K562 (cell line): ENCODE measurements around the gene AQP2. TPM values are rescaled to one million over a fixed set of nuclear protein-coding genes. Genes with fewer than 3 reads are reported as not detected.

Experiments
- ATAC-seq: fragments of 200-7000 bp; cut with Tn5 transposase; 3 replicates; pipeline ENCODE4 v1.9.1; 2020; ENCODE audit warnings: moderate library complexity
- BruUV-seq: library from RNA; stranded (reverse); fragments of 400-500 nt; replicated peaks from 2 replicates; lab custom pipeline; 2021; lab: Mats Ljungman, UMichigan
- CTCF ChIA-PET: fragments of 300-600 bp; formaldehyde crosslinking; extraction: SDS; loops from one replicate; lab custom pipeline; 2021; ENCODE audit warnings: low intra/inter-chr PET ratio; lab: Yijun Ruan, JAX
- POLR2A ChIA-PET: fragments of 300-600, 350-650 bp; sonication (Branson Sonifier 250); formaldehyde crosslinking; extraction: SDS; loops from one replicate; lab custom pipeline; 2021; ENCODE audit warnings: antibody characterized with exemption, inconsistent platforms; lab: Yijun Ruan, JAX
- DNase-seq, 4 experiments: peaks; one replicate each; pipeline versions ENCODE4 v3.0.0 to v3.0.0-alpha.2; 2011 to 2018; ENCODE audit warnings: low spot score in 3 of 4, mixed read lengths in 3 of 4; ENCODE audit errors: extremely low read depth in 1 of 4
- FAIRE-seq: peaks from 2 replicates; lab custom pipeline; 2011; peaks lifted over from hg19 to GRCh38; lab: Jason Lieb, UNC
- H2AFZ ChIP-seq: 2 replicates; pipeline ENCODE4 v1.6.0; 2011; ENCODE audit warnings: low read depth, low read length, control low read depth, inconsistent platforms
- H3K27ac ChIP-seq: fragments of 200-600 bp; 3 replicates; pipeline ENCODE4 v1.8.0; 2011; ENCODE audit warnings: low read depth, mild to moderate bottlenecking, control low read depth, inconsistent platforms, low read length, moderate library complexity, mixed read lengths; ENCODE audit errors: extremely low read depth
- H3K27me3 ChIP-seq, 2 experiments: fragments of 300-600 bp in 1 of 2; 2 replicates in 1 of 2; 3 replicates in 1 of 2; pipeline versions ENCODE4 v1.6.0 to v1.8.0; 2011; ENCODE audit warnings: inconsistent platforms in 2 of 2, low read length in 2 of 2, mild to moderate bottlenecking in 1 of 2, mixed read lengths in 1 of 2, moderate library complexity in 1 of 2; ENCODE audit not compliant: control insufficient read depth in 2 of 2, insufficient read depth in 2 of 2
- H3K36me3 ChIP-seq: fragments of 300-600 bp; 3 replicates; pipeline ENCODE4 v1.8.0; 2011; ENCODE audit warnings: mild to moderate bottlenecking, low read length, inconsistent platforms; ENCODE audit not compliant: control insufficient read depth, insufficient read depth
- H3K4me1 ChIP-seq, 2 experiments: fragments of 200-600 bp in 1 of 2; replicated peaks in 1 of 2; 2 replicates in 1 of 2; 3 replicates in 1 of 2; pipeline versions ENCODE4 v1.5.1 to v1.8.0; 2011; ENCODE audit warnings: inconsistent platforms in 2 of 2, low read length in 2 of 2, mild to moderate bottlenecking in 1 of 2, mixed read lengths in 1 of 2, moderate library complexity in 1 of 2; ENCODE audit not compliant: control insufficient read depth in 2 of 2, insufficient read depth in 2 of 2
- H3K4me2 ChIP-seq: 2 replicates; pipeline ENCODE4 v1.6.1; 2011; ENCODE audit warnings: low read length, control low read depth, inconsistent platforms, mixed read lengths; ENCODE audit not compliant: insufficient read depth
- H3K4me3 ChIP-seq: fragments of 200-600 bp; sonication (generic), shearing (Covaris generic); 2 replicates; pipeline ENCODE4 v1.5.1; 2016; ENCODE audit warnings: control low read depth, inconsistent platforms
- H3K79me2 ChIP-seq: fragments of 200-600 bp; 3 replicates; pipeline ENCODE4 v1.8.0; 2011; ENCODE audit warnings: low read length, inconsistent platforms; ENCODE audit not compliant: control insufficient read depth, insufficient read depth
- H3K9ac ChIP-seq, 2 experiments: 2 replicates each; pipeline versions ENCODE4 v1.6.0 to v1.6.1; 2011; ENCODE audit warnings: low read depth in 2 of 2, low read length in 2 of 2, control low read depth in 1 of 2, inconsistent platforms in 1 of 2, mild to moderate bottlenecking in 1 of 2, mixed read lengths in 1 of 2; ENCODE audit not compliant: insufficient read depth in 1 of 2
- H3K9me1 ChIP-seq: one replicate; pipeline ENCODE4 v1.6.0; 2011; ENCODE audit warnings: inconsistent platforms, mild to moderate bottlenecking, low read length, moderate library complexity; ENCODE audit not compliant: control insufficient read depth, insufficient read depth
- H3K9me3 ChIP-seq: replicated peaks from 2 replicates; pipeline ENCODE4 v1.5.1; 2011; ENCODE audit warnings: low read depth, low read length, inconsistent platforms; ENCODE audit not compliant: control insufficient read depth, insufficient read depth
- H4K20me1 ChIP-seq: replicated peaks from 2 replicates; pipeline ENCODE4 v1.6.1; 2011; ENCODE audit warnings: low read length, inconsistent platforms, mixed read lengths; ENCODE audit not compliant: control insufficient read depth, insufficient read depth
- ATF1 ChIP-seq, 2 experiments: fragments of 450-650 bp in 1 of 2; IDR thresholded peaks; 2 replicates each; pipeline ENCODE4 v1.6.1; 2016; ENCODE audit warnings: missing compliant biosample characterization in 1 of 2, missing genetic modification characterization in 1 of 2
- MBD1 ChIP-seq: fragments of 250-450 bp; sonication (Bioruptor Pico); IDR thresholded peaks from 2 replicates; pipeline ENCODE4 v1.8.0; 2022; ENCODE audit warnings: inconsistent platforms
- MLLT1 ChIP-seq, 2 experiments: fragments of 450-650 bp; IDR thresholded peaks; 2 replicates each; pipeline ENCODE4 v1.6.1; 2016
- RBM17 ChIP-seq: fragments of 200-400 bp; formaldehyde crosslinking; IDR thresholded peaks from 2 replicates; pipeline ENCODE4 v1.6.1; 2017; ENCODE audit warnings: low read depth, mild to moderate bottlenecking, low read length, borderline replicate concordance
- ZBTB2 ChIP-seq: fragments of 450-650 bp; IDR thresholded peaks from 2 replicates; pipeline ENCODE4 v1.6.1; 2016; ENCODE audit warnings: antibody characterized with exemption
- ZNF41 ChIP-seq: fragments of 250-450 bp; sonication (Bioruptor Pico); conservative IDR thresholded peaks from 2 replicates; pipeline ENCODE4 v1.4.0; 2020; ENCODE audit warnings: mild to moderate bottlenecking
- ZNF766 ChIP-seq: fragments of 200-800 bp; sonication (Bioruptor generic); conservative IDR thresholded peaks from 2 replicates; pipeline ENCODE4 v1.6.1; 2016; ENCODE audit warnings: missing genetic modification characterization, missing compliant biosample characterization
- WGBS: fragments of 100-300 bp; shearing (Covaris generic); methylation state at CpG from one replicate; pipeline ENCODE4 v1.1.6; 2016; ENCODE audit warnings: low coverage, mixed read lengths; ENCODE audit not compliant: insufficient coverage; ENCODE audit errors: missing lambda C conversion rate; 5-methylcytosine and 5-hydroxymethylcytosine counted together
- in situ Hi-C: fragments of 300-500 bp; cut with MboI; formaldehyde crosslinking; loops from 4 replicates; pipeline ENCODE4 v1.15.0; 2018; ENCODE audit warnings: inconsistent platforms, mixed read lengths
- intact Hi-C: fragments of 100-400 bp; cut with micrococcal nuclease; formaldehyde crosslinking; loops from 2 replicates; pipeline ENCODE4 v1.14.2; 2022
- polyA plus RNA-seq, 8 experiments: library from polyadenylated mRNA; depleted of rRNA in 4 of 8; stranded (reverse) in 5 of 8; unstranded in 3 of 8; fragments of >200 nt; fragmentation: Nextera tagmentation in 2 of 8; fragmentation: Illumina TruSeq in 1 of 8; extraction: Ambion mirVana in 2 of 8; extraction: Trizol in 1 of 8; gene quantifications; 2 replicates each; pipeline versions ENCODE4 v1.2.1 to v1.2.3, GENCODE V29; 2011 to 2014; ENCODE audit warnings: inconsistent platforms in 1 of 8, missing spikeins in 1 of 8
- total RNA-seq, 7 experiments: library from RNA; depleted of rRNA in 6 of 7; stranded (reverse); fragments of >200 nt in 6 of 7; fragmentation: Illumina TruSeq in 2 of 7; extraction: Trizol in 2 of 7; gene quantifications; 2 replicates each; pipeline versions ENCODE4 v1.2.1 to v1.2.3, GENCODE V29; 2011 to 2021; ENCODE audit warnings: low replicate concordance in 1 of 7
- TF ChIP-seq, protein P1 (sequence below): fragments of 200-800 bp; sonication (Bioruptor generic); IDR thresholded peaks from 2 replicates; pipeline ENCODE4 v1.6.1; 2016; ENCODE audit warnings: missing genetic modification characterization, missing compliant biosample characterization

Gene AQP2
- total and polyA plus RNA-seq, 9 of the 15 experiments (the other 6 are each of a cell fraction or from before 2014, with no cell fraction given): not detected

DNA sequence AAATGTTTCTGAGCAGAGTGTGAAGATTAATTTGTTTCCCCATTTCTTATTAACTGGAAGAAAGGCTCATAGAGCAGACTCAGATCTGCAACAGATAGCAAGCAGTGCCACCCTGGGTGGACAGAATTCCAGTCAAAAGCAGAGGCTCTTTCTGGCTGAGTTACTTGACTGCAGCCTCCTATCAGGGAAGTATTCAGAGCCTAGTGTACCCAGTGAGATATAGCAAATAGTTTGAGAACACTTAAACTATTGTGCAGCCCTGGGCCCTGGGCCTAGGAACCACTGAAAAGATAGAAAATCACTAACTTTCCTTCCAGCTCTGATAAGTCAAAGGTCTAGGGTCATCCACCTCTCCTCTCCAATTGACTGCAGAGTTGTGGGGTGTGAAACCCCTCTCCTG, 11.2 kb upstream of the AQP2 start (continued):
- no peak for TF ChIP-seq MLLT1 (IDR thresholded peaks at IDR 0.05)
- no peak for TF ChIP-seq RBM17

- ATAC-seq: no peak
- intact Hi-C loops: no loop called here
- TF ChIP-seq ATF1 (CRISPR knock-in tag; IDR thresholded peaks at IDR 0.05) (no peak), ATF1 (tag; IDR thresholded peaks at IDR 0.05) (no peak), ZNF766 (no peak), ZNF41 (CRISPR knock-in tag) (no peak), ZBTB2 (no peak), MBD1 (CRISPR knock-in tag) (no peak)
- TF ChIP-seq, protein P1, sequence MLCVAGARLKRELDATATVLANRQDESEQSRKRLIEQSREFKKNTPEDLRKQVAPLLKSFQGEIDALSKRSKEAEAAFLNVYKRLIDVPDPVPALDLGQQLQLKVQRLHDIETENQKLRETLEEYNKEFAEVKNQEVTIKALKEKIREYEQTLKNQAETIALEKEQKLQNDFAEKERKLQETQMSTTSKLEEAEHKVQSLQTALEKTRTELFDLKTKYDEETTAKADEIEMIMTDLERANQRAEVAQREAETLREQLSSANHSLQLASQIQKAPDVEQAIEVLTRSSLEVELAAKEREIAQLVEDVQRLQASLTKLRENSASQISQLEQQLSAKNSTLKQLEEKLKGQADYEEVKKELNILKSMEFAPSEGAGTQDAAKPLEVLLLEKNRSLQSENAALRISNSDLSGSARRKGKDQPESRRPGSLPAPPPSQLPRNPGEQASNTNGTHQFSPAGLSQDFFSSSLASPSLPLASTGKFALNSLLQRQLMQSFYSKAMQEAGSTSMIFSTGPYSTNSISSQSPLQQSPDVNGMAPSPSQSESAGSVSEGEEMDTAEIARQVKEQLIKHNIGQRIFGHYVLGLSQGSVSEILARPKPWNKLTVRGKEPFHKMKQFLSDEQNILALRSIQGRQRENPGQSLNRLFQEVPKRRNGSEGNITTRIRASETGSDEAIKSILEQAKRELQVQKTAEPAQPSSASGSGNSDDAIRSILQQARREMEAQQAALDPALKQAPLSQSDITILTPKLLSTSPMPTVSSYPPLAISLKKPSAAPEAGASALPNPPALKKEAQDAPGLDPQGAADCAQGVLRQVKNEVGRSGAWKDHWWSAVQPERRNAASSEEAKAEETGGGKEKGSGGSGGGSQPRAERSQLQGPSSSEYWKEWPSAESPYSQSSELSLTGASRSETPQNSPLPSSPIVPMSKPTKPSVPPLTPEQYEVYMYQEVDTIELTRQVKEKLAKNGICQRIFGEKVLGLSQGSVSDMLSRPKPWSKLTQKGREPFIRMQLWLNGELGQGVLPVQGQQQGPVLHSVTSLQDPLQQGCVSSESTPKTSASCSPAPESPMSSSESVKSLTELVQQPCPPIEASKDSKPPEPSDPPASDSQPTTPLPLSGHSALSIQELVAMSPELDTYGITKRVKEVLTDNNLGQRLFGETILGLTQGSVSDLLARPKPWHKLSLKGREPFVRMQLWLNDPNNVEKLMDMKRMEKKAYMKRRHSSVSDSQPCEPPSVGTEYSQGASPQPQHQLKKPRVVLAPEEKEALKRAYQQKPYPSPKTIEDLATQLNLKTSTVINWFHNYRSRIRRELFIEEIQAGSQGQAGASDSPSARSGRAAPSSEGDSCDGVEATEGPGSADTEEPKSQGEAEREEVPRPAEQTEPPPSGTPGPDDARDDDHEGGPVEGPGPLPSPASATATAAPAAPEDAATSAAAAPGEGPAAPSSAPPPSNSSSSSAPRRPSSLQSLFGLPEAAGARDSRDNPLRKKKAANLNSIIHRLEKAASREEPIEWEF (CRISPR knock-in tag): no peak
These were observed 10.8 kb upstream of the AQP2 start for GRCh38 chr12:49939707-49940106.

More at GRCh38 chr12:49939707-49940106, 10.8 kb upstream of the AQP2 start:
- Histone ChIP-seq H3K36me3 (no peaks in the 10 kb centered on the region), H3K4me3 (no peak overlapping the region), H4K20me1 (no peaks in the 10 kb centered on the region), H3K4me2 (no peak overlapping the region), H3K27me3 (no peaks in the 10 kb centered on the region), H3K4me1 (peaks cover 1 to 7% of the 10 kb centered on the region in 2 experiments; a peak in 3 of 5 replicates), H3K9me3 (no peaks in the 10 kb centered on the region), H3K9me1 (no peaks in the 10 kb centered on the region), H2AFZ (no peak overlapping the region), H3K27ac (no peak overlapping the region), H3K9ac (no peak overlapping the region), H3K79me2 (no peaks in the 10 kb centered on the region)
- no peak for FAIRE-seq
- BruUV-seq: no TSS peak
- CTCF ChIA-PET: no interaction called here
- 89% methylated on average over 1 of the region's 1 CpG for WGBS
- POLR2A ChIA-PET: interaction anchor here (1.0 to 1.3 kb wide), 3 partner anchors 10 to 23 kb away, joined by 3 read pairs; no protein-coding TSS in a partner anchor
- DNase-seq: no peak
- in situ Hi-C loops: no loop called here
